Right lobe of liver (tissue), 4 donors: ENCODE data around the gene HHLA2.

Experiments used
- POLR2A ChIP-seq: fragments of 450-650 bp; IDR thresholded peaks from one replicate; pipeline ENCODE4 v1.6.1; 2017; ENCODE audit warnings: antibody characterized with exemption, mild to moderate bottlenecking
- TF ChIP-seq, protein P1 (sequence below), 4 donors: fragments of 200-600 bp in 3 of 4; fragments of 450-650 bp in 1 of 4; IDR thresholded peaks; one replicate each; pipeline versions ENCODE4 v1.5.1 to v1.8.0; 2016 to 2022; ENCODE audit warnings: antibody characterized with exemption in 4 of 4, mild to moderate bottlenecking in 2 of 4
- donor health status: DM: no; HTN: no; CAD: no.
- donor health status: DM: no; HTN: no; CAD: no.
- donor health status: DM: no; HTN: yes; CAD: no.

DNA sequence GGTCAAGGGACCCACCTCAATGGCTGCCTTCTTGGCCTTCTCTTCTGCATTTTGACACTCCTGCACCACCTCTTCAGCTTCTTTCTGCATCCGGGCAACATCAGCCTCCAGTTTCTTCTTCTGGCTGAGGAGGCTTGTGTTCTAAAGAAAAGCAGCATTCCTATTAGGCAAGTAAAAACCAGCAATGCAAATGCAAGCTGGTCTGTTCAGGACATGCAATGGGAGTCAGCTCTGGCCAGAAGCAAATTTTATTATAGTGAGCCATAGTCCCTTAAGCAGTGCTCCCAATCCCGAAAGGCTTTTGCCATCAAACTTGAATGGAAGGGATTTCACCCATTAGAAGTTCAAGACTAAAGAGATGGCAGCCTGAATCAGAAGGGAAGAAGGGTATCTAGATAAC, 97.7 kb downstream of the HHLA2 start:
- TF ChIP-seq POLR2A: no peak
- TF ChIP-seq, protein P1, sequence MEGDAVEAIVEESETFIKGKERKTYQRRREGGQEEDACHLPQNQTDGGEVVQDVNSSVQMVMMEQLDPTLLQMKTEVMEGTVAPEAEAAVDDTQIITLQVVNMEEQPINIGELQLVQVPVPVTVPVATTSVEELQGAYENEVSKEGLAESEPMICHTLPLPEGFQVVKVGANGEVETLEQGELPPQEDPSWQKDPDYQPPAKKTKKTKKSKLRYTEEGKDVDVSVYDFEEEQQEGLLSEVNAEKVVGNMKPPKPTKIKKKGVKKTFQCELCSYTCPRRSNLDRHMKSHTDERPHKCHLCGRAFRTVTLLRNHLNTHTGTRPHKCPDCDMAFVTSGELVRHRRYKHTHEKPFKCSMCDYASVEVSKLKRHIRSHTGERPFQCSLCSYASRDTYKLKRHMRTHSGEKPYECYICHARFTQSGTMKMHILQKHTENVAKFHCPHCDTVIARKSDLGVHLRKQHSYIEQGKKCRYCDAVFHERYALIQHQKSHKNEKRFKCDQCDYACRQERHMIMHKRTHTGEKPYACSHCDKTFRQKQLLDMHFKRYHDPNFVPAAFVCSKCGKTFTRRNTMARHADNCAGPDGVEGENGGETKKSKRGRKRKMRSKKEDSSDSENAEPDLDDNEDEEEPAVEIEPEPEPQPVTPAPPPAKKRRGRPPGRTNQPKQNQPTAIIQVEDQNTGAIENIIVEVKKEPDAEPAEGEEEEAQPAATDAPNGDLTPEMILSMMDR (IDR thresholded peaks at IDR 0.05): no peak
